Activated CD4-positive, alpha-beta memory T cell treated with anti-CD3 and anti-CD28 coated beads for 36 hours (primary cell): ENCODE results near the gene SEMA3A. TPM values are rescaled to one million over a fixed set of nuclear protein-coding genes. Genes with fewer than 3 reads are reported as not detected.
"Not testable (repeated sequence)": the region's sequence is repeated elsewhere in the genome, so short reads cannot be mapped to it uniquely, and the experiment has no call there.

ENCODE experiments used
- CTCF ChIA-PET: fragments of 350-600 bp; sonication (Branson Sonifier 250); formaldehyde crosslinking; loops from one replicate; lab custom pipeline; 2021; ENCODE audit warnings: antibody characterized with exemption, inconsistent platforms; lab: Charles Lee
- POLR2A ChIA-PET: fragments of 350-600 bp; sonication (Branson Sonifier 250); formaldehyde crosslinking; loops from one replicate; lab custom pipeline; 2021; ENCODE audit warnings: antibody characterized with exemption; lab: Charles Lee
- DNase-seq: peaks from one replicate; pipeline ENCODE4 v3.0.0-alpha.2; 2020
- H3K27ac Mint-ChIP-seq: one replicate; pipeline ENCODE4 v1.8.0; 2021; ENCODE audit warnings: mixed read lengths
- H3K27me3 Mint-ChIP-seq: one replicate; pipeline ENCODE4 v1.8.0; 2021; ENCODE audit warnings: mixed read lengths
- H3K36me3 Mint-ChIP-seq: one replicate; pipeline ENCODE4 v1.8.0; 2021; ENCODE audit warnings: mixed read lengths
- H3K4me1 Mint-ChIP-seq: one replicate; pipeline ENCODE4 v1.8.0; 2021; ENCODE audit warnings: low read depth, mixed read lengths
- H3K4me3 Mint-ChIP-seq: one replicate; pipeline ENCODE4 v1.8.0; 2021; ENCODE audit warnings: mild to moderate bottlenecking, mixed read lengths
- H3K9me3 Mint-ChIP-seq: one replicate; pipeline ENCODE4 v1.8.0; 2021; ENCODE audit warnings: mixed read lengths
- intact Hi-C: fragments of 100-400 bp; cut with micrococcal nuclease; formaldehyde crosslinking; loops from one replicate; pipeline ENCODE4 v1.15.1; 2023
- total RNA-seq, 2 experiments: library from RNA; stranded (reverse); gene quantifications; one replicate each; pipeline ENCODE4 v1.2.3, GENCODE V29; 2021

The SEMA3A gene
- total RNA-seq, 2 experiments from 2014 or later, result 0.59 to 0.75 TPM

- no peak overlapping the region for H3K27ac Mint-ChIP-seq
- no peaks in the 10 kb centered on the region for H3K9me3 Mint-ChIP-seq
- no peak overlapping the region for H3K4me3 Mint-ChIP-seq
- intact Hi-C loops, result no loop called here
- POLR2A ChIA-PET, result no interaction called here
- no peaks in the 10 kb centered on the region for H3K4me1 Mint-ChIP-seq
- CTCF ChIA-PET, result no interaction called here
- DNase-seq, result no peak
- no peaks in the 10 kb centered on the region for H3K27me3 Mint-ChIP-seq
- H3K36me3 Mint-ChIP-seq, result no peaks in the 10 kb centered on the region
Observed at GRCh38 chr7:84069033-84069432, 125.6 kb downstream of the SEMA3A start.

GRCh38 chr7:84062489-84062901, 132.1 kb downstream of the SEMA3A start:
- intact Hi-C loops, H3K4me1 Mint-ChIP-seq, H3K36me3 Mint-ChIP-seq, POLR2A ChIA-PET, CTCF ChIA-PET, H3K9me3 Mint-ChIP-seq, H3K27ac Mint-ChIP-seq, H3K27me3 Mint-ChIP-seq, DNase-seq, H3K4me3 Mint-ChIP-seq: not testable (repeated sequence)

- DNase-seq, result no peak
- POLR2A ChIA-PET, result no interaction called here
- Mint-ChIP-seq H3K4me1 (no peaks in the 10 kb centered on the region), H3K36me3 (no peaks in the 10 kb centered on the region), H3K27me3 (no peaks in the 10 kb centered on the region), H3K4me3 (no peak overlapping the region), H3K9me3 (no peaks in the 10 kb centered on the region), H3K27ac (no peak overlapping the region)
- intact Hi-C loops, result no loop called here
- CTCF ChIA-PET, result no interaction called here
Observed at GRCh38 chr7:84060760-84061261, 133.8 kb downstream of the SEMA3A start.

GRCh38 chr7:84060000-84060399, 134.6 kb downstream of the SEMA3A start:
- intact Hi-C loops, result no loop called here
- H3K9me3 Mint-ChIP-seq, result no peaks in the 10 kb centered on the region
- no peaks in the 10 kb centered on the region for H3K4me1 Mint-ChIP-seq
- no peak for DNase-seq
- H3K4me3 Mint-ChIP-seq, result no peak overlapping the region
- ChIA-PET CTCF (no interaction called here), POLR2A (no interaction called here)
- H3K36me3 Mint-ChIP-seq, result no peaks in the 10 kb centered on the region
- H3K27me3 Mint-ChIP-seq, result no peaks in the 10 kb centered on the region
- no peak overlapping the region for H3K27ac Mint-ChIP-seq

GRCh38 chr7:84058311-84059076, 136.1 kb downstream of the SEMA3A start:
- Mint-ChIP-seq H3K4me3 (no peak overlapping the region), H3K27me3 (no peaks in the 10 kb centered on the region), H3K27ac (no peak overlapping the region), H3K4me1 (no peaks in the 10 kb centered on the region), H3K9me3 (no peaks in the 10 kb centered on the region), H3K36me3 (no peaks in the 10 kb centered on the region)
- ChIA-PET CTCF (no interaction called here), POLR2A (no interaction called here)
- DNase-seq, result no peak
- intact Hi-C loops, result no loop called here

- CTCF ChIA-PET, result no interaction called here
- POLR2A ChIA-PET, result no interaction called here
- Mint-ChIP-seq H3K27me3 (no peaks in the 10 kb centered on the region), H3K4me1 (no peaks in the 10 kb centered on the region), H3K9me3 (no peaks in the 10 kb centered on the region), H3K4me3 (no peak overlapping the region), H3K36me3 (no peaks in the 10 kb centered on the region), H3K27ac (no peak overlapping the region)
- DNase-seq, result no peak
- intact Hi-C loops, result no loop called here
Observed at GRCh38 chr7:84057576-84057975, 137.0 kb downstream of the SEMA3A start.

GRCh38 chr7:84055904-84056605, 138.5 kb downstream of the SEMA3A start:
- Mint-ChIP-seq H3K36me3 (no peaks in the 10 kb centered on the region), H3K4me1 (no peaks in the 10 kb centered on the region), H3K27ac (no peak overlapping the region), H3K4me3 (no peak overlapping the region), H3K9me3 (peaks cover 2% of the 10 kb centered on the region), H3K27me3 (no peaks in the 10 kb centered on the region)
- DNase-seq, result no peak
- intact Hi-C loops, result no loop called here
- ChIA-PET CTCF (no interaction called here), POLR2A (no interaction called here)

GRCh38 chr7:84055199-84055598, 139.4 kb downstream of the SEMA3A start:
- H3K4me1 Mint-ChIP-seq, POLR2A ChIA-PET, H3K36me3 Mint-ChIP-seq, DNase-seq, H3K27ac Mint-ChIP-seq, intact Hi-C loops, H3K4me3 Mint-ChIP-seq, CTCF ChIA-PET, H3K27me3 Mint-ChIP-seq, H3K9me3 Mint-ChIP-seq: not testable (repeated sequence)

GRCh38 chr7:84049071-84049836, 145.3 kb downstream of the SEMA3A start:
- ChIA-PET POLR2A (no interaction called here), CTCF (no interaction called here)
- no peak for DNase-seq
- intact Hi-C loops, result no loop called here
- Mint-ChIP-seq H3K36me3 (no peaks in the 10 kb centered on the region), H3K4me1 (no peaks in the 10 kb centered on the region), H3K27me3 (no peaks in the 10 kb centered on the region), H3K27ac (no peak overlapping the region), H3K4me3 (no peak overlapping the region), H3K9me3 (peaks cover 2% of the 10 kb centered on the region)

- ChIA-PET CTCF (no interaction called here), POLR2A (no interaction called here)
Observed at GRCh38 chr7:84047085-84047484, 147.5 kb downstream of the SEMA3A start.

GRCh38 chr7:84044834-84045233, 149.8 kb downstream of the SEMA3A start:
- Mint-ChIP-seq H3K27ac (no peak overlapping the region), H3K4me1 (no peaks in the 10 kb centered on the region), H3K27me3 (no peaks in the 10 kb centered on the region), H3K9me3 (no peaks in the 10 kb centered on the region), H3K4me3 (no peak overlapping the region), H3K36me3 (no peaks in the 10 kb centered on the region)
- ChIA-PET POLR2A (no interaction called here), CTCF (no interaction called here)
- intact Hi-C loops, result no loop called here
- no peak for DNase-seq

More at GRCh38 chr7:84047085-84047484, 147.5 kb downstream of the SEMA3A start:
- DNase-seq, result no peak
- Mint-ChIP-seq H3K27me3 (no peaks in the 10 kb centered on the region), H3K4me3 (no peak overlapping the region), H3K4me1 (no peaks in the 10 kb centered on the region), H3K36me3 (no peaks in the 10 kb centered on the region), H3K27ac (no peak overlapping the region), H3K9me3 (no peaks in the 10 kb centered on the region)
- intact Hi-C loops, result no loop called here

- Mint-ChIP-seq H3K4me3 (no peak overlapping the region), H3K27me3 (no peaks in the 10 kb centered on the region), H3K9me3 (no peaks in the 10 kb centered on the region), H3K36me3 (no peaks in the 10 kb centered on the region), H3K4me1 (no peaks in the 10 kb centered on the region), H3K27ac (no peak overlapping the region)
- intact Hi-C loops, result no loop called here
- ChIA-PET POLR2A (no interaction called here), CTCF (no interaction called here)
- no peak for DNase-seq
Observed at GRCh38 chr7:84043661-84044191, 150.9 kb downstream of the SEMA3A start.
